Choroid plexus epithelial cell (primary cell): ENCODE results near the gene KRTAP19-8.

ENCODE experiments used
- DNase-seq: peaks from one replicate; pipeline ENCODE4 v3.0.0-alpha.2; 2010; ENCODE audit warnings: low read depth
- H3K4me3 ChIP-seq: 2 replicates; pipeline ENCODE4 v1.5.1; 2011; ENCODE audit warnings: low read depth, mild to moderate bottlenecking, control low read depth, low read length, moderate library complexity
- TF ChIP-seq, protein P1 (sequence below): conservative IDR thresholded peaks from 2 replicates; pipeline ENCODE4 v1.5.1; 2011; ENCODE audit warnings: low read depth, mild to moderate bottlenecking, control low read depth, inconsistent platforms, low read length, moderate library complexity

The KRTAP19-8 gene

DNA sequence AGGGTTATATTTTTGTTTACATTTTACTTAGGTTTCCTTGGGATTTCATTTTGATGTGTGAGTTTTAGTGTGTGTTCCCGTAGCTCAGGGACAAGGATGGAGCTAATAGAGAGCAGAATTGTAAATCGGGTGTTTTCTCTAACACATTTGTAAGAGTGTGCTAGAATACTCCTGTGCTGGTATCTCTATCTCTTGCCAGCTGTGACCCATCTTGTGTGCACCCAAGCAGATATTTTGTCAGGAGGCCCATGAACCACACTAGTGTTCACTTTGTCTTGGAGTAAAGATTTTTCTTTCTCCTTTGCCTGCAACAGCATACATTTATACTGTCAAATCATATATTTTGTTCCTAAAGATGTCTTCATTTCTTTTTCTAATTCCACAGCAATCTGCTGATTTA lies 23.4 kb downstream of the KRTAP19-8 start:
- no peak for DNase-seq
- no peak overlapping the region for H3K4me3 ChIP-seq
- TF ChIP-seq, protein P1, sequence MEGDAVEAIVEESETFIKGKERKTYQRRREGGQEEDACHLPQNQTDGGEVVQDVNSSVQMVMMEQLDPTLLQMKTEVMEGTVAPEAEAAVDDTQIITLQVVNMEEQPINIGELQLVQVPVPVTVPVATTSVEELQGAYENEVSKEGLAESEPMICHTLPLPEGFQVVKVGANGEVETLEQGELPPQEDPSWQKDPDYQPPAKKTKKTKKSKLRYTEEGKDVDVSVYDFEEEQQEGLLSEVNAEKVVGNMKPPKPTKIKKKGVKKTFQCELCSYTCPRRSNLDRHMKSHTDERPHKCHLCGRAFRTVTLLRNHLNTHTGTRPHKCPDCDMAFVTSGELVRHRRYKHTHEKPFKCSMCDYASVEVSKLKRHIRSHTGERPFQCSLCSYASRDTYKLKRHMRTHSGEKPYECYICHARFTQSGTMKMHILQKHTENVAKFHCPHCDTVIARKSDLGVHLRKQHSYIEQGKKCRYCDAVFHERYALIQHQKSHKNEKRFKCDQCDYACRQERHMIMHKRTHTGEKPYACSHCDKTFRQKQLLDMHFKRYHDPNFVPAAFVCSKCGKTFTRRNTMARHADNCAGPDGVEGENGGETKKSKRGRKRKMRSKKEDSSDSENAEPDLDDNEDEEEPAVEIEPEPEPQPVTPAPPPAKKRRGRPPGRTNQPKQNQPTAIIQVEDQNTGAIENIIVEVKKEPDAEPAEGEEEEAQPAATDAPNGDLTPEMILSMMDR: no peak

DNA sequence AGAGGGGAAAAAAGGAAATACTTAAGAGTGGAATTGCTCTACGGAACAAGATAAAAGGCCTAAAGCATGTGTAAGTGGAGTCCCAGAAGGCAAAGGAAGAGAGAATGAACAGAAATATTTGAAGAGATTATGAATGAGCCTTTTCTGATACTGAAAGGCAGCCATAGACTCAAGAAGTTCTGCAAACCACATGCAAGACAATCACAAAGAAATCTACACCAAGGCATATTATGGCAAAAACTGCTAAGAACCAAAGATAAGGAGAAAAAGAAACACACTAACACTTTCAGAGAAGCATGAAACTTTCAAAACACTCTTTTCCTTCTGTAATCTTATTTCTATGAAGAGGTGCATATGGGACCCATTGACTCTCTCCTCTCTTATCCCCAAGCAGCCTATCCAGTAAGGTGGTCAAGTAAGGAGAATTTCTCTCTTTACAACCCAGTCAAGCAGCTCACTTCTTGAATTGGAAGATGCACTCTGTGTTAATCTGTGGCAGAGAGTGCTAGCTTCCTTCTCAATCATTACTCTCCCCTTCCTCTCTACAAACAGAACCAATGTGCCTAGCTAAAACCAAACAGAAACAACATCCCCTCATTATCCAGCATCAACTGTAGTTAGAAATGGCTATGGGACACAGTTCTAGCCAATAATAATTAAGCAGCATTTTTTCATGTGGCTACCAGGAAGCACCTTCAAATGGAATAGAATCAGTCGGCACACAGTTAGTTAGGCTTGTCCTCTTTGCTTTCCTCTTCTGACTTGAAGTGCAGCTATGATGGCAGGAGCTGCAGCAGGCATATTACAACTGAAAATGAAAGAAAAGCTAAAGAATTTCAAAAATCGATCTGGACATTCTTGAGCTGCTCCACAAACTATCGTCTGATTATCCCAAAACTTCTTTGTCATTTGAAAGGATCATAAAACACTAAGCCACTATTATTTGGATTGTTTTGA lies 25.9 kb downstream of the KRTAP19-8 start:
- no peak for DNase-seq
- H3K4me3 ChIP-seq: no peak overlapping the region
- TF ChIP-seq, protein P1: no peak

DNA sequence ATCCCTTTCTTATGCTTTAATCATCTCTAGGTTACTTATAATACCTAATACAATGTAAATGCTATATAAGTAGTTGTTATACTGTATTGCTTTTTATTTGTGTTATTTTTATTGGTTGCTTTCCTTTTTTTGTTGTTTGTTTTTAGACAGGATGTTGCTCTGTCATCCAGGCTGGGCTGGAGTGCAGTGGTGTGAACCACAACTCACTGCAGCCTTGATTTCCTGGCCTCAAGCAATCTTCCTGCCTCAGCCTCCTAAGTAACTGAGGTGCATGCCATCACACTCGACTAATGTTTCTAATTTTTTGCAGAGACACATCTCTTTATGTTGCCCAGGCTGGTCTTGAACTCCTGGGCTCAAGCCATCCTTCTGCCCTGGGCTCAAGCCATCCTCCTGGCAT lies 26.9 kb downstream of the KRTAP19-8 start:
- TF ChIP-seq, protein P1: no peak
- H3K4me3 ChIP-seq: no peak overlapping the region
- no peak for DNase-seq

DNA sequence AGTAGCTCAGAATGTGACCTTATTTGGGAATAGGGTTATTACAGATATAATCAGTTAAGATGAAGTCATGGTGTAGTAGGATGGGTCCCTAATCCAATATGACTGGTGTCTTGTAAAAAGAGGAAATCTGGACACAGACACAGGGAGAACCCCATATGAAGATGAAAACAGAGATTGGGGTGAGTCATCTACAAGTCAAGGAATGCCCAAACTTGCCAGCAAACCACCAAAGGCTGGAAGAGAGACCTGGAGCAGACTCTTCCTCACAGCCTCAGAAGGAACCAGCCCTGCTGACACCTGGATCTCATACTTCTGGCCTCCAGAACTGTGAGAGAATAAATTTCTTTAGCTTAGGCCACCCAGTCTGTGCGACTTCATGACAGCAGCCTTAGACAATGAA lies 29.9 kb downstream of the KRTAP19-8 start:
- H3K4me3 ChIP-seq: no peak overlapping the region
- TF ChIP-seq, protein P1: no peak
- DNase-seq: no peak

DNA sequence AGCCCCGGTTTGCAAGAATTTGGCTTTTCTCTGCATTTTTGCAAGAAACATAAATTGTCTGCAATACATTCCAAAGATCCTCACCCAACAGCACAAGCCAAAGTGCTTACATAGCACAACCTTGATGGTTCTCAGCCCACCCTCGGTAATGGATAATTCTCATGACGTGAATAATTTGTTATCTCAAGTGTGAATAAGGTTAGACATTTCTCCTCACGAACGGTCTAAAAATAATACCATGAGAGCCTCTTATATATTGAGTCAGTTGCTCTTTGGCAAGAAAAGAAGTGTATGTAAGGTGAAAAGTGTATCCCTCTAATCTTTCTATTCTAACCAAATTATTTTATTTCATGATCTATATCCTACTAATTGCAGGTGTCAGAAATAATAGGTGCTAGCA lies 33.3 kb downstream of the KRTAP19-8 start:
- TF ChIP-seq, protein P1: no peak
- no peak overlapping the region for H3K4me3 ChIP-seq
- no peak for DNase-seq

DNA sequence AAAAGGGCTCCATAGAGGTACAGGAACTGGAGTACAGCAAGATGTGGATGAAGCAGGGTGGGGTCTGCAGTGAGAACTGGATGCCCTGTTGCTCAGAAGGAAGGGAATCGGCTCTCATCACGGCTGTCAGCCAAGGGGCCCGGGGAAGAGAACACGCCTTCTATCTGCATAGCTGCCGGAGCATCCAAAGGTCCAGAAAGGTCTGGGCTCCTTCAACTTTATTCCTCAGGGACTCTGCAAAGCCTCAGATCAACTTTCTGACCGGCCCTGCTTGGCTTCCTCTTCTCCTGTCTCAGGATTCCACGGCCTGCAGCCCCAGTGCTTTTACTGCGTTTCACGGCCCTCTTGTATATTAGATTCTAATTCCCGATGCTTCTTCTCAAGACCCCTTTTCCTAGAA lies 34.8 kb downstream of the KRTAP19-8 start:
- DNase-seq: no peak
- H3K4me3 ChIP-seq: no peak overlapping the region
- TF ChIP-seq, protein P1: no peak

DNA sequence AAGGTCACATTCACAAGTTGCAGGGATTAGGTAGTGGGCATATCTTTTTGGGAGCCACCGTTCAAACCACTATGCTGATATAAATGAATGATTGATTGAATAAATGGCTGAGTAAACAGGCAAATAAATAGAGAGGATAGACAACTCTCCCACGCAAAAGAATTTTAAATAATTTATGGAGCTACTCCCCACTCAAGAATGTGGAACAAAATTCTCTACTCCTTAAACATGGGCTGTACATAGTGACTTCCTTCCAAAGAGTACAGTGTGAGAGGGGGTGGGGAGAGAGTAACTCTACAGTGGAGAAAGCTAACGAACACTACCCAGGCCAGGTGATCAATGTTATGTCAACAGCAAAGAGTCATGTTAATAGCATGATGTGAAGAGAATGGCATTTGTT lies 40.7 kb downstream of the KRTAP19-8 start:
- H3K4me3 ChIP-seq: no peak overlapping the region
- TF ChIP-seq, protein P1: no peak
- no peak for DNase-seq
